SU-DHL-6 (cell line): ENCODE measurements around the gene PTPRG.

ENCODE experiments used
- CTCF ChIP-seq: fragments of 200-600 bp; sonication (generic); IDR thresholded peaks from one replicate; pipeline ENCODE4 v1.5.1; 2017; ENCODE audit warnings: antibody characterized with exemption, mild to moderate bottlenecking, low read length, moderate library complexity; ENCODE audit not compliant: insufficient read depth, poor library complexity, severe bottlenecking
- EZH2phosphoT487 ChIP-seq: fragments of 200-600 bp; sonication (generic), shearing (Covaris generic); conservative IDR thresholded peaks from 2 replicates; pipeline ENCODE4 v1.6.1; 2018; ENCODE audit warnings: mild to moderate bottlenecking, antibody characterized with exemption, low read length, moderate library complexity, mixed read lengths

- TF ChIP-seq CTCF, result no peak
- TF ChIP-seq EZH2phosphoT487, result no peak
Measured at GRCh38 chr3:61541694-61542093, 19.7 kb upstream of the PTPRG start.
